ENCODE data around the gene TRIM69. TPM values are rescaled to one million over a fixed set of nuclear protein-coding genes. Genes with fewer than 3 reads are reported as not detected.
"Not testable (repeated sequence)": the region's sequence is repeated elsewhere in the genome, so short reads cannot be mapped to it uniquely, and the experiment has no call there.

TRIM69 gene
- total and polyA plus RNA-seq, 2 donors (not counting 1 experiment from before 2014, with no cell fraction given) = 12.9 to 30.8 TPM

DNA sequence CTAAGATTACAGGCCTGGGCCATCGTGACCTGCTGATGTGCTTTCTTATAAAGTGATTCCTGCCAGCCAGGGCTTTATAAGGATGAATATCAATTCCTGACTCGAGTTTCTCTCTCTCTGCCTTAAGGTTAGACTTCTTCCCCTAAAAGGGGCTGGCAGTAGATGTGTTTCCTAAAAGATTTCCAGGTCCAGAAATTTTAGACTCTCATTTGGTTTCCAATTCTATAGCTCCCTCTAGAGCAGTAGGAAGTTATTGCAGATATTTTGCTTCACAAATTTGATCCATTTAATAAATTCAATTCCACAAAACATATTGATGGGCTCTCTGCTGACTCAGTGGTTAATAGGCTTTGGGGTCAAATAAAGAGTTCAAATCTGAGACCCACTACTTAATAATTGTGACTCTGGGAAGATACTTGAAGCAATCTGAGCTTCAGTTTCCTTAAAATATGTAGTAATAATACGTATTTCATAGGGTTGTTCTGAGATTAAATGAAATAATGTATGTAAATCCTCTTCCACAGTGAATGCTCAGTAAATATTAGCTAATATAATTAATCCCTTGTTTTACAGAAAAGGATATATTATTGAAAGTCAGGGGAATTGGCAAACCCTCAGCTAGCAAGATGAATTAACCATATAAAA is 2.1 kb downstream of the TRIM69 start:
- Mint-ChIP-seq H3K27ac (peak overlapping the region; percentile 20), H3K4me1 (peaks cover 34% of the 10 kb centered on the region), H3K27me3 (no peaks in the 10 kb centered on the region), H3K4me3 (no peak overlapping the region), H3K9me3 (ENCODE audit: insufficient read depth) (no peaks in the 10 kb centered on the region)
- CTCF ChIA-PET = interaction anchor here (0.7 to 18.0 kb wide), 33 partner anchors 10 to 160 kb away, joined by 3 to 529 read pairs (median 4); partner anchors contain the start of genes B2M, PATL2 and SPG11
- H2AFZ ChIP-seq (ENCODE audit: insufficient read depth, low read depth, low read length, poor library complexity, severe bottlenecking) = no peak overlapping the region
- DNase-seq (peak; percentile 76), ATAC-seq (ENCODE audit: low read depth) (peak; percentile 32)
- H3K4me2 ChIP-seq (replicated peaks; ENCODE audit: low read depth, low read length, poor library complexity, severe bottlenecking) = no peak overlapping the region
- TF ChIP-seq, protein P1, sequence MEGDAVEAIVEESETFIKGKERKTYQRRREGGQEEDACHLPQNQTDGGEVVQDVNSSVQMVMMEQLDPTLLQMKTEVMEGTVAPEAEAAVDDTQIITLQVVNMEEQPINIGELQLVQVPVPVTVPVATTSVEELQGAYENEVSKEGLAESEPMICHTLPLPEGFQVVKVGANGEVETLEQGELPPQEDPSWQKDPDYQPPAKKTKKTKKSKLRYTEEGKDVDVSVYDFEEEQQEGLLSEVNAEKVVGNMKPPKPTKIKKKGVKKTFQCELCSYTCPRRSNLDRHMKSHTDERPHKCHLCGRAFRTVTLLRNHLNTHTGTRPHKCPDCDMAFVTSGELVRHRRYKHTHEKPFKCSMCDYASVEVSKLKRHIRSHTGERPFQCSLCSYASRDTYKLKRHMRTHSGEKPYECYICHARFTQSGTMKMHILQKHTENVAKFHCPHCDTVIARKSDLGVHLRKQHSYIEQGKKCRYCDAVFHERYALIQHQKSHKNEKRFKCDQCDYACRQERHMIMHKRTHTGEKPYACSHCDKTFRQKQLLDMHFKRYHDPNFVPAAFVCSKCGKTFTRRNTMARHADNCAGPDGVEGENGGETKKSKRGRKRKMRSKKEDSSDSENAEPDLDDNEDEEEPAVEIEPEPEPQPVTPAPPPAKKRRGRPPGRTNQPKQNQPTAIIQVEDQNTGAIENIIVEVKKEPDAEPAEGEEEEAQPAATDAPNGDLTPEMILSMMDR (IDR thresholded peaks at IDR 0.05) = peak; percentile 90
- TF ChIP-seq EZH2 (IDR thresholded peaks at IDR 0.05; ENCODE audit: borderline replicate concordance, insufficient read depth, low read depth, low read length, poor library complexity, severe bottlenecking) = no peak
- H4K20me1 ChIP-seq (ENCODE audit: control insufficient read depth, insufficient read depth, low read length, poor library complexity, severe bottlenecking) = no peaks in the 10 kb centered on the region
- H3K4me1 ChIP-seq (ENCODE audit: control insufficient read depth in 2 of 2, insufficient read depth in 2 of 2, low read length in 2 of 2) = peaks cover 23 to 27% of the 10 kb centered on the region in 2 donors
- H3K27ac ChIP-seq (ENCODE audit: low read length in 2 of 2) = no peak overlapping the region
- H3K9ac ChIP-seq (ENCODE audit: low read length) = no peak overlapping the region
- H3K9me3 ChIP-seq (ENCODE audit: control extremely low read depth in 1 of 3, control insufficient read depth in 2 of 3, insufficient read depth in 1 of 3, low read length in 2 of 3) = no peaks in the 10 kb centered on the region
- no peaks in the 10 kb centered on the region for H3K36me3 ChIP-seq (replicated peaks in 1 of 2; ENCODE audit: control extremely low read depth in 1 of 2, control insufficient read depth in 1 of 2, extremely low read depth in 1 of 2, insufficient read depth in 2 of 2, low read length in 1 of 2)
- no peaks in the 10 kb centered on the region for H3K27me3 ChIP-seq (replicated peaks in 1 of 4; ENCODE audit: control extremely low read depth in 1 of 4, control insufficient read depth in 3 of 4, insufficient read depth in 4 of 4, low read length in 3 of 4)
- no peak overlapping the region for H3K4me3 ChIP-seq (ENCODE audit: control extremely low read depth in 1 of 5, extremely low read depth in 1 of 5, insufficient read depth in 1 of 5, low read depth in 2 of 5, low read length in 4 of 5)
- peaks cover 47% of the 10 kb centered on the region for H3K79me2 ChIP-seq (ENCODE audit: control insufficient read depth, insufficient read depth, low read length)
- POLR2A ChIA-PET = interaction anchor here (0.6 to 34.6 kb wide), 7 partner anchors 11 to 202 kb away, joined by 3 to 819 read pairs (median 3); partner anchors contain the start of genes B2M, EIF3J, PATL2 and SPG11
- WGBS (ENCODE audit: insufficient coverage) = no CpG with 5 or more reads among the region's 3 CpGs
- intact Hi-C loops (cut with micrococcal nuclease) = loop anchor here (1.0 kb wide), 4 partner anchors 9 to 160 kb away; partner anchors contain the start of gene SPG11

DNA sequence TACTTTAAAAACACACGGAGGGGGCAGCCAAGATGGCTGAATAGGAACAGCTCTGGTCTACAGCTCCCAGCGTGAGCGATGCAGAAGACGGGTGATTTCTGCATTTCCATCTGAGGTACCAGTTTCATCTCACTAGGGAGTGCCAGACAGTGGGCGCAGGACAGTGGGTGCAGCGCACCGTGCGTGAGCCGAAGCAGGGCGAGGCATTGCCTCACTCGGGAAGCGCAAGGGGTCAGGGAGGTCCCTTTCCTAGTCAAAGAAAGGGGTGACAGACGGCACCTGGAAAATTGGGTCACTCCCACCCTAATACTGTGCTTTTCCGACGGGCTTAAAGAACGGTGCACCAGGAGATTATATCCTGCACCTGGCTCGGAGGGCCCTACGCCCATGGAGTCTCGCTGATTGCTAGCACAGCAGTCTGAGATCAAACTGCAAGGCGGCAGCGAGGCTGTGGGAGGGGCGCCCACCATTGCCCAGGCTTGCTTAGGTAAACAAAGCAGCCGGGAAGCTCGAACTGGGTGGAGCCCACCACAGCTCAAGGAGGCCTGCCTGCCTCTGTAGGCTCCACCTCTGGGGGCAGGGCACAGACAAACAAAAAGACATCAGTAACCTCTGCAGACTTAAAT is 3.0 kb downstream of the TRIM69 start:
- H3K4me2 ChIP-seq (replicated peaks; ENCODE audit: low read depth, low read length, poor library complexity, severe bottlenecking); intact Hi-C loops (cut with micrococcal nuclease); H3K27me3 Mint-ChIP-seq; H3K4me3 Mint-ChIP-seq; H3K9me3 Mint-ChIP-seq (ENCODE audit: insufficient read depth); H2AFZ ChIP-seq (ENCODE audit: insufficient read depth, low read depth, low read length, poor library complexity, severe bottlenecking); H4K20me1 ChIP-seq (ENCODE audit: control insufficient read depth, insufficient read depth, low read length, poor library complexity, severe bottlenecking); H3K27ac Mint-ChIP-seq; H3K27ac ChIP-seq (ENCODE audit: low read length in 2 of 2); H3K27me3 ChIP-seq (replicated peaks in 1 of 4; ENCODE audit: control extremely low read depth in 1 of 4, control insufficient read depth in 3 of 4, insufficient read depth in 4 of 4, low read length in 3 of 4); H3K4me3 ChIP-seq (ENCODE audit: control extremely low read depth in 1 of 5, extremely low read depth in 1 of 5, insufficient read depth in 1 of 5, low read depth in 2 of 5, low read length in 4 of 5); ATAC-seq (ENCODE audit: low read depth); H3K36me3 ChIP-seq (replicated peaks in 1 of 2; ENCODE audit: control extremely low read depth in 1 of 2, control insufficient read depth in 1 of 2, extremely low read depth in 1 of 2, insufficient read depth in 2 of 2, low read length in 1 of 2); H3K9ac ChIP-seq (ENCODE audit: low read length); DNase-seq; H3K9me3 ChIP-seq (ENCODE audit: control extremely low read depth in 1 of 3, control insufficient read depth in 2 of 3, insufficient read depth in 1 of 3, low read length in 2 of 3): not testable (repeated sequence)
- peaks cover 29% of the 10 kb centered on the region for H3K4me1 Mint-ChIP-seq
- Histone ChIP-seq H3K4me1 (ENCODE audit: control insufficient read depth in 2 of 2, insufficient read depth in 2 of 2, low read length in 2 of 2) (peaks cover 23 to 24% of the 10 kb centered on the region in 2 donors), H3K79me2 (ENCODE audit: control insufficient read depth, insufficient read depth, low read length) (peaks cover 38% of the 10 kb centered on the region)
- 87% methylated on average over 11 of the region's 24 CpGs for WGBS (ENCODE audit: insufficient coverage)
- CTCF ChIA-PET = interaction anchor here (0.8 to 18.0 kb wide), 24 partner anchors 9 to 161 kb away, joined by 3 to 529 read pairs (median 6); partner anchors contain the start of genes B2M, PATL2 and SPG11
- POLR2A ChIA-PET = interaction anchor here (4.3 to 34.6 kb wide), 3 partner anchors 11 to 72 kb away, joined by 57 to 819 read pairs (median 759); partner anchors contain the start of genes B2M, PATL2 and SPG11

DNA sequence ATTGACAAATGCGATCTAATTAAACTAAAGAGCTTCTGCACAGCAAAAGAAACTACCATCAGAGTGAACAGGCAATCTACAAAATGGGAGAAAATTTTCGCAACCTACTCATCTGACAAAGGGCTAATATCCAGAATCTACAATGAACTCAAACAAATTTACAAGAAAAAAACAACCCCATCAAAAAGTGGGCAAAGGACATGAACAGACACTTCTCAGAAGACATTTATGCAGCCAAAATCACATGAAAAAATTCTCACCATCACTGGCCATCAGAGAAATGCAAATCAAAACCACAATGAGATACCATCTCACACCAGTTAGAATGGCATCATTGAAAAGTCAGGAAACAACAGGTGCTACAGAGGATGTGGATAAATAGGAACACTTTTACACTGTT is 7.1 kb downstream of the TRIM69 start:
- intact Hi-C loops (cut with micrococcal nuclease); POLR2A ChIA-PET; H3K4me1 Mint-ChIP-seq; H3K4me3 Mint-ChIP-seq; H3K9ac ChIP-seq (ENCODE audit: low read length); H3K27me3 Mint-ChIP-seq; CTCF ChIA-PET; H4K20me1 ChIP-seq (ENCODE audit: control insufficient read depth, insufficient read depth, low read length, poor library complexity, severe bottlenecking); H3K36me3 ChIP-seq (replicated peaks in 1 of 2; ENCODE audit: control extremely low read depth in 1 of 2, control insufficient read depth in 1 of 2, extremely low read depth in 1 of 2, insufficient read depth in 2 of 2, low read length in 1 of 2); DNase-seq; H2AFZ ChIP-seq (ENCODE audit: insufficient read depth, low read depth, low read length, poor library complexity, severe bottlenecking); H3K27me3 ChIP-seq (replicated peaks in 1 of 4; ENCODE audit: control extremely low read depth in 1 of 4, control insufficient read depth in 3 of 4, insufficient read depth in 4 of 4, low read length in 3 of 4); H3K4me3 ChIP-seq (ENCODE audit: control extremely low read depth in 1 of 5, extremely low read depth in 1 of 5, insufficient read depth in 1 of 5, low read depth in 2 of 5, low read length in 4 of 5); ATAC-seq (ENCODE audit: low read depth); H3K4me1 ChIP-seq (ENCODE audit: control insufficient read depth in 2 of 2, insufficient read depth in 2 of 2, low read length in 2 of 2); H3K27ac ChIP-seq (ENCODE audit: low read length in 2 of 2); H3K27ac Mint-ChIP-seq; H3K79me2 ChIP-seq (ENCODE audit: control insufficient read depth, insufficient read depth, low read length); H3K9me3 ChIP-seq (ENCODE audit: control extremely low read depth in 1 of 3, control insufficient read depth in 2 of 3, insufficient read depth in 1 of 3, low read length in 2 of 3); H3K9me3 Mint-ChIP-seq (ENCODE audit: insufficient read depth); H3K4me2 ChIP-seq (replicated peaks; ENCODE audit: low read depth, low read length, poor library complexity, severe bottlenecking): not testable (repeated sequence)
- no CpG with 5 or more reads among the region's 2 CpGs for WGBS (ENCODE audit: insufficient coverage)
